GM20000 (cell line): Measurements from ENCODE around the gene CGB8.
"Not testable (repeated sequence)": the region's sequence is repeated elsewhere in the genome, so short reads cannot be mapped to it uniquely, and the experiment has no call there.

ENCODE experiments used
- DNase-seq: peaks from one replicate; pipeline ENCODE4 v3.0.0; 2012; ENCODE audit warnings: low spot score
- TF ChIP-seq, protein P1 (sequence below): IDR thresholded peaks from 2 replicates; pipeline ENCODE4 v1.5.1; 2012; ENCODE audit warnings: mild to moderate bottlenecking, control low read depth; ENCODE audit errors: extremely low read depth, missing control alignments

Gene CGB8

GRCh38 chr19:49064029-49064629 is 15.2 kb upstream of the CGB8 start:
- TF ChIP-seq, protein P1, sequence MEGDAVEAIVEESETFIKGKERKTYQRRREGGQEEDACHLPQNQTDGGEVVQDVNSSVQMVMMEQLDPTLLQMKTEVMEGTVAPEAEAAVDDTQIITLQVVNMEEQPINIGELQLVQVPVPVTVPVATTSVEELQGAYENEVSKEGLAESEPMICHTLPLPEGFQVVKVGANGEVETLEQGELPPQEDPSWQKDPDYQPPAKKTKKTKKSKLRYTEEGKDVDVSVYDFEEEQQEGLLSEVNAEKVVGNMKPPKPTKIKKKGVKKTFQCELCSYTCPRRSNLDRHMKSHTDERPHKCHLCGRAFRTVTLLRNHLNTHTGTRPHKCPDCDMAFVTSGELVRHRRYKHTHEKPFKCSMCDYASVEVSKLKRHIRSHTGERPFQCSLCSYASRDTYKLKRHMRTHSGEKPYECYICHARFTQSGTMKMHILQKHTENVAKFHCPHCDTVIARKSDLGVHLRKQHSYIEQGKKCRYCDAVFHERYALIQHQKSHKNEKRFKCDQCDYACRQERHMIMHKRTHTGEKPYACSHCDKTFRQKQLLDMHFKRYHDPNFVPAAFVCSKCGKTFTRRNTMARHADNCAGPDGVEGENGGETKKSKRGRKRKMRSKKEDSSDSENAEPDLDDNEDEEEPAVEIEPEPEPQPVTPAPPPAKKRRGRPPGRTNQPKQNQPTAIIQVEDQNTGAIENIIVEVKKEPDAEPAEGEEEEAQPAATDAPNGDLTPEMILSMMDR, result no peak
- peak; percentile 28 for DNase-seq

DNA sequence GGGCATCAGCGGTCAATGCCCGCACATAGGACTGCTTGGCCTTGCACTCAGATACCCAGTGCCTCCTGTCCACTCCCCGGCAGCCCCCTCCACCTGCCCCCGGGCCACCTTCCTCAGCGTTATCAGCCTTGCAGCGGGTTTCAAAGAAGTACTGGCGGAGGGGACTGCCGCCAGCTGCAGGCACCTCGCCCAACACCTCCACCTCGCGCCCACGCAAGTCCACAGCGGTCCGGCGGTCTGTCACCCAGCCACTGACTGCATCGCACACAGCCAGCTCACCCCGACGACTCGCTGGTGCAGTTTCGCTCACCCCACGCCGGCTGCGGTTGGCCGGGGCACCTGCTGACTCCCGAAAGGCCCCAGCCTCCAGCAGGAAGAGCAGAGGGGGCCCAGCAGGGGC is 12.5 kb upstream of the CGB8 start:
- TF ChIP-seq, protein P1, result no peak
- peak; percentile 48 for DNase-seq

DNA sequence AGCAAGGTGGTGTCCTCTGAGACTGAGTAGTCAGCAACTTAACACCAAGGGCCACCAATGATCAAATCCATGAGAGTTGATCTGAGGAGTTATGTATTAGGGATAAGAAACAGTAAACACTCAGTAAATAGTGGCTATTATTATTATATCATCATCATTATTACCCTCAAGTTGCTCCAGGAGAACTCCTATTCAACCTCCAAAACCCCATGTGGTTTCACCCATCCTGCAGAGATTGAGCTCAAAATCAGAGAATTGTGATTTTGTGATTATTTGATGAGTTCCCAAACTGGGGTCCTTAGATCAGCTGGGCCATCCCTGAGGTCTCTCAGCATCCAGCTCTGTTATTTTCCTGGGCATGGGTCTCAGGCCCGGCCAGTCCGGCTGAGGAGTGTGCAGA is 12.1 kb upstream of the CGB8 start:
- TF ChIP-seq, protein P1, result no peak

DNA sequence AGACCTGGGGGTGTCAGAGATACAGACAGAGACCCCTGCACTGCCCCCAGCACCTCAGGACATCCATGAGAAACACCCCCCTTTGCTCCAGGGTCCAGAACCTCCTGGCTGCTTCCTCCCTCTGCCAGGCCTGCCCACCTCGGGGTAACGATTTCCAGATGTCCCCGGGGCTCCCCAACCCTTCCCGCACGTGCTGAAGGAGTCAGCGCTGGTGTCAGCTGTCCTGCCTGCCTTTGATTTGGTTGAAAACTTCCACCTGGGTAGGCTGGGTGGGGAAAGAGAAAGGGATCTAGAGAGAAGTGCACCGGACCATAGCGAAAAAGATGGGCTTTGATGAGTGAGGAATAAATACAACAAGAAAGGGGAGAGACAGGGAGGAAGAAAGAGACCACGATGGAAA is 10.1 kb upstream of the CGB8 start:
- TF ChIP-seq, protein P1, result no peak
- peak; percentile 17 for DNase-seq

More for the DNA sequence above, 12.1 kb upstream of the CGB8 start:
- no peak for DNase-seq

DNA sequence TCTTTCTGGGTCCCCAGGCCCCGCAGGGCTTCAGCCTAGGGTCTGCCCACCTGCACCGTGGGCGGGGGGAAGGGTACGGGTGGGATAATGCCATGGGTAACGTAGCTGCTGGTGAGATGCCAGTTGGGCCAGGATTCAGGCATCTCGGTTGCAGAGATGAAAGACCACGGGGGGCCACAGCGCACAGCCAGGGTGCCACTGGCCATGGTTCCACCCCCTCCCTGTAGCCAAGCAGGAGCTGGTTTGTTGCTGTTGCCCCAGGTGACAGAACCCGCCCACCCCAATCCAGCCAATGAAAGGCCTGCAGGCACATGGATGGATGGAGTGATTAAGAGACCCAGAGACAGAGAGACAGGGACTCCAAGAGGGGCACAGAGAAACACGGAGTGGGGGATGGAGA is 9.7 kb upstream of the CGB8 start:
- TF ChIP-seq, protein P1, result no peak

GRCh38 chr19:49057636-49058234 is 8.8 kb upstream of the CGB8 start, which contains the start of gene CGB7:
TSS of gene CGB7 (minus strand) at chr19:49057749. CDS start at chr19:49055375, 2,374 bp downstream.
- DNase-seq, result peak; percentile 58
- TF ChIP-seq, protein P1, result no peak

More for the DNA sequence above, 9.7 kb upstream of the CGB8 start:
- DNase-seq, result peak; percentile 52

- not testable (repeated sequence) for DNase-seq
Measured at GRCh38 chr19:49056902-49057596, 8.1 kb upstream of the CGB8 start.
